GM12872 (cell line): ENCODE results near the gene REC8.

Experiments
- TF ChIP-seq, protein P1 (sequence below): IDR thresholded peaks from 3 replicates; pipeline ENCODE4 v1.5.1; 2011; ENCODE audit warnings: low read depth, mild to moderate bottlenecking, low read length, moderate library complexity; ENCODE audit not compliant: insufficient read depth

REC8 gene

DNA sequence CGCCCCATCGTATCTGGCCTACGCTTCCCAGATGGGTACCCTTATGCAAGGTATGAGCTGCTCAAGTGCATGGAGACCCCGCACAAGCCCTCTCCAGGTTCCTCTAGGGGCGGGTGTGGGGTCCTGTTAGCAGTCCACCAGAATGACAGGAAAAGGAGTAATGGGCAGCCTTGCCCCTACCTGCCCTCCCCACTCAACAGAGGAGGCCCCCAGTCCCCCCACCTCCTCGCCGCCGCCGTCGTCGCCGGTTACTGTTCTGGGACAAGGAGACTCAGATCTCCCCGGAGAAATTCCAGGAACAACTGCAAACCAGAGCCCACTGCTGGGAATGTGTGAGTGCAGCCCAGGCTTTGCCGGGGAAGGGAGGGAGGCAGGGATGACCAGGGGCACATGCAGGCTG is 6.0 kb downstream of the REC8 start:
- TF ChIP-seq, protein P1, sequence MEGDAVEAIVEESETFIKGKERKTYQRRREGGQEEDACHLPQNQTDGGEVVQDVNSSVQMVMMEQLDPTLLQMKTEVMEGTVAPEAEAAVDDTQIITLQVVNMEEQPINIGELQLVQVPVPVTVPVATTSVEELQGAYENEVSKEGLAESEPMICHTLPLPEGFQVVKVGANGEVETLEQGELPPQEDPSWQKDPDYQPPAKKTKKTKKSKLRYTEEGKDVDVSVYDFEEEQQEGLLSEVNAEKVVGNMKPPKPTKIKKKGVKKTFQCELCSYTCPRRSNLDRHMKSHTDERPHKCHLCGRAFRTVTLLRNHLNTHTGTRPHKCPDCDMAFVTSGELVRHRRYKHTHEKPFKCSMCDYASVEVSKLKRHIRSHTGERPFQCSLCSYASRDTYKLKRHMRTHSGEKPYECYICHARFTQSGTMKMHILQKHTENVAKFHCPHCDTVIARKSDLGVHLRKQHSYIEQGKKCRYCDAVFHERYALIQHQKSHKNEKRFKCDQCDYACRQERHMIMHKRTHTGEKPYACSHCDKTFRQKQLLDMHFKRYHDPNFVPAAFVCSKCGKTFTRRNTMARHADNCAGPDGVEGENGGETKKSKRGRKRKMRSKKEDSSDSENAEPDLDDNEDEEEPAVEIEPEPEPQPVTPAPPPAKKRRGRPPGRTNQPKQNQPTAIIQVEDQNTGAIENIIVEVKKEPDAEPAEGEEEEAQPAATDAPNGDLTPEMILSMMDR = no peak

DNA sequence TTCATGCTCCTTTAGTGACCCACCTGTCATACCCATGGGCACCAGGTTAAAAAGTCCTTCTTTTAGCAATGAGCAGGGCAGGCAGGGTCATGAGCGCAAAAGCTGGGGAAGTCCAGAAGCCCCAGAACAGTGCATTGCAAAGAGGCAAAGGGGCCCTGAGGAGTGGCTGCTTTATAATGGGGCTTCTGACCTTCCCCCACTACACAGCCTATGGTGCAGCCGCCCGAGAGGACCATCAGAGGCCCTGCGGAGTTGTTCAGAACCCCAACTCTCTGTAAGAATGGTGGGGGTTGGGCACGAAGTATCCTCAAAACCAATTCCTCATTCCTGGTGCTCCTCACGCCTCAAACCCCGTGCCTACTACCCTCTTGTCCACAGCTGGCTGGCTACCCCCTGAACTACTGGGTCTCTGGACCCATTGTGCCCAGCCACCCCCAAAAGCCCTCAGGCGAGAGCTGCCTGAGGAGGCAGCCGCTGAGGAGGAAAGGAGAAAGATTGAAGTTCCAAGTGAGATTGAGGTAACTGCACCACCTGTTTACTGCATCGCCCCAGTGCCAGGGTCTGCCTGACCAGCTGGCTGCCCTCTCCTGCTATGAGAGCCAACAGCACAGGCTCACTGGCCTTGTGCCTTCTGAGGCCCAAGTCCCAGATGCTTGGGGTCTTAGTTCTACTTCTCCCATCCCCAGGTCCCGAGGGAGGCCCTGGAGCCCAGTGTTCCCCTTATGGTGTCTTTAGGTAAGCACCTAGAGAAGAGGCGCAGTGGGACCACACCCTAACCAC is 6.7 kb downstream of the REC8 start:
- TF ChIP-seq, protein P1 = no peak

DNA sequence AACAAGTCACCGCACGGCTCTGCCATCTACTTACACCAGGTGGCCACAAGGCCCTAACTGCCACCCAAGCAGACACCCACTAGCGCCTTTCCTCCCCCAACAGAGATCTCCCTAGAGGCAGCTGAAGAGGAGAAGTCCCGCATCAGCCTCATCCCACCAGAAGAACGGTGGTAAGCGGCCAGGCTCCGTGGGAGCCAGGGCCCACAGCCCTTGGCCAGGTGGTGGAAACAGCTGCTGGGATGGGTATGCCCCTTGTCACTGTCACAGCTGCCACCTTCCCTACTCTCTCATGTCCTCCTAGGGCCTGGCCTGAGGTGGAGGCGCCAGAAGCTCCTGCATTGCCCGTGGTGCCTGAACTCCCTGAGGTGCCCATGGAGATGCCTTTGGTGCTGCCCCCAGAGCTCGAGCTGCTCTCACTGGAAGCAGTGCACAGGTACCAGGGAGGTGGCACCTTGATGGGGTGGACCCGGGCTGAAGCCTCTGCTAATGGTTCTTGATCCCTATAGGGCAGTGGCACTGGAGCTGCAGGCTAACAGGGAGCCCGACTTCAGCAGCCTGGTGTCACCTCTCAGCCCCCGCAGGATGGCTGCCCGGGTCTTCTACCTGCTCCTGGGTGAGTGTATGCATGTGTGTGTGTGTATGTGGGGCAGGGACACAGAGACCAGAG is 7.5 kb downstream of the REC8 start:
- TF ChIP-seq, protein P1 = no peak

DNA sequence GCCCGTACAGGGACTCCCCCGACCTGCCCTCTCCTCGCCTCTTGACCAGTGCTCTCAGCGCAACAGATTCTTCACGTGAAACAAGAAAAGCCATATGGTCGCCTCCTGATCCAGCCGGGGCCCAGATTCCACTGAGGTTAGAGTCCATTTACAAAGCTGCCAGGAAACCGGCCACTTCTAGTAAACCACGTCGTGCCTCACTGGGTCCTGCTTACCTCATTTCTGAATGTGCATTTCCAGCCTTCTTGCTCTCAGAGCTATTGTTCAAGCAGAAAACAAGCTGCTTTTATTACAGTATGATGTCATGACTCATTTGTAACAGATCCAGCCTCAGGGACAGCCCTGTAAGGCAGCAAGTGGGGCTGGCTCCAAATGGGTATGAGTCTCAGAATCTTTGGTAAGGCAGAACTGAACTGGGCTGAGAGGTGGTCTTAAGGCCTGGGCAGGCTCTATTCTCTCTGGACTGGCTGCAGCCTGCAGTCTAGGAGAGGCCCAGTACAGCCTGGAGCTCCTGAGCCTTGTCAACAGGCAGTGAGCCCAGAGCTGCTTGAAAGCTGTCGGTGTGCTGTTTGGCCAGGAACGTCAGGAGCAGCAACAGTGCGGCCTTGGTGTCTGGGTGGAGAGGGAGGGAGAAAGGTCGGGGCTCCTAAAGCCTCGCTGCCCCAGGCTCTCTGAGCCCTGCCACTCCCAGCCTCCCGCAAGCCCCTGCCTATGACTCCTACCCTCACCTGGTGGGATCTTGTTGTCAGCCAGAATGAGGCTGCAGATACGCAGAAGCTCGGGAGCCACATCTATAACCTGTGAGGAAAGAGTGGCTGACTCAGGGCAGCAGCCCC is 8.3 kb downstream of the REC8 start:
- TF ChIP-seq, protein P1 = no peak

DNA sequence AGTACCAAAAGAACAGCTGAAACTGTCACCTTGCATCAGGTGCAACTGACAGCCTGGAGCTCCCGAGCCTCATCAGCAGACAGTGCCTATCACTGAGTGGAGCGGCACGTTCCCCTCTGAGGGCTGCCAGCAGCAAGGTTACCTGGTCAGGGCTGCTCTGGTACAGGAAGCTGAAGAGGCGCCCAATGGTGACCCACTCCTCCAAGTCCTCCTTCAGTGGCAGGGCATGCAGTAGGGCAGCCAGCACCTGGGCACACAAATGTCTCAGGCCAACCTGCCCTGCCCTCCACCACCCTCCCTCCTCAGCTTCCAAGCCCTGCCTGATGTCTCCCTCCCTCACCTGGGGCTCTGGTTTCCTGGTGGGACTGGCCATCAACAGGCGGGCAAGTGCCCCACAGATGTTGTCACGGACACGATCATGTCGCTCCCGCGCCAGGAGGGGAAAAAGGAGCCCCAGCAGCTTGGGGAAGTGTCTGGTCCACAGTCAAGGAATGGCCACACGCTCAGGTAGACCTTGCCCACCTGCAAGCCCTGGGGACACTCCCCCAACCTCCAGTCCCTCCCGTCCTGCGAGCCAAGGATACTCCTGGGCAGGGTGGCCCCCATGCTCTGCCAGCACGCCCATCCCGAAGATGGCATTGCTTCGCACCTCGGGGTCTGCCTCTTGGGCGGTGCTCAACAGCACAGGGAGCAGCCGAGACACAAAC is 9.6 kb downstream of the REC8 start:
- TF ChIP-seq, protein P1 = no peak

DNA sequence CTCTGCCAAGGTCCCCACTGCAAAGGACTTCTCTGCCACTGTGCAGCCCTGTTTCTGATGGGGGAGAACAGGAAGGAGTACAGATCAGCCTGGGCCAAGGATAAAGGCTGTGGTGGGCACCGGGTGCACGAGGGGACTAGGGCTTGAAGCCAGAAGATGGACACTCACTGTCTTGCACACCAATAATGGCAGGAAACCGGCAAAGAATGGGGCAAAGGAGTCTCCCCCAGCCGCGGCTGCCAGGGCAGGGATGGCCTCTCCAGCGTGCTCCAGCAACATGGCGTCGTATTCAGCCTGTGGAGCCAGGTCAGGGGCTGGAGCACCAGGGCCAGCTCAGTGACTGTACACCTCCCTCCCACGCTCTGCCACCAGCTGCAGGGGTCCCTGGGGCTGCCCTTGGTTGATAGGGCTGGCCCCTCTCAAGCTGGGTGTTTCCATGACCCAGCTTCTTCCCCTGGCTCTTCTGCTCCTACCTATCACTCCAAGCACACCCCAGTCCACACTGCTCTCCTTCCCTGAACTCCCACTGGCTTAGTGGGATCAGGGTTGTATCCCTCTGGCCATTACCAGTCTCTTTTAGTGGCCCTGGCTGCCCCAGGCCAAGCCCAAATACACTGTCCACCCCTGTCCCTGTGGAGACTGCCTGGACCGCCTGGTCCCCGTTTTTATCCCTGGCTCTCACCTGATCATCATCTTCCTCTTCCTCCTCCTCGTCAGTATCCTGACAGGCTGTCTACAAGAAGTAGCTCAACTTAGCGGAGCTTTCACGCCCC is 10.4 kb downstream of the REC8 start:
- TF ChIP-seq, protein P1 = no peak
